IPS-15b (cell line): ENCODE results near the gene ABCA9.

ENCODE experiments used
- H3K27me3 ChIP-seq: one replicate; pipeline ENCODE4 v1.6.1; 2013; ENCODE audit warnings: low read length; ENCODE audit not compliant: control insufficient read depth, insufficient read depth
- H3K36me3 ChIP-seq: one replicate; pipeline ENCODE4 v1.6.1; 2013; ENCODE audit warnings: low read length; ENCODE audit not compliant: control insufficient read depth, insufficient read depth
- H3K4me1 ChIP-seq: one replicate; pipeline ENCODE4 v1.6.1; 2013; ENCODE audit warnings: mild to moderate bottlenecking, low read length; ENCODE audit not compliant: control insufficient read depth, insufficient read depth
- H3K4me3 ChIP-seq: one replicate; pipeline ENCODE4 v1.5.1; 2013; ENCODE audit warnings: low read depth, low read length
- H3K9ac ChIP-seq: one replicate; pipeline ENCODE4 v1.6.1; 2013; ENCODE audit warnings: low read depth, mild to moderate bottlenecking, low read length
- H3K9me3 ChIP-seq: one replicate; pipeline ENCODE4 v1.6.1; 2013; ENCODE audit warnings: mild to moderate bottlenecking, low read length; ENCODE audit not compliant: control insufficient read depth, insufficient read depth

Gene ABCA9, protein sequence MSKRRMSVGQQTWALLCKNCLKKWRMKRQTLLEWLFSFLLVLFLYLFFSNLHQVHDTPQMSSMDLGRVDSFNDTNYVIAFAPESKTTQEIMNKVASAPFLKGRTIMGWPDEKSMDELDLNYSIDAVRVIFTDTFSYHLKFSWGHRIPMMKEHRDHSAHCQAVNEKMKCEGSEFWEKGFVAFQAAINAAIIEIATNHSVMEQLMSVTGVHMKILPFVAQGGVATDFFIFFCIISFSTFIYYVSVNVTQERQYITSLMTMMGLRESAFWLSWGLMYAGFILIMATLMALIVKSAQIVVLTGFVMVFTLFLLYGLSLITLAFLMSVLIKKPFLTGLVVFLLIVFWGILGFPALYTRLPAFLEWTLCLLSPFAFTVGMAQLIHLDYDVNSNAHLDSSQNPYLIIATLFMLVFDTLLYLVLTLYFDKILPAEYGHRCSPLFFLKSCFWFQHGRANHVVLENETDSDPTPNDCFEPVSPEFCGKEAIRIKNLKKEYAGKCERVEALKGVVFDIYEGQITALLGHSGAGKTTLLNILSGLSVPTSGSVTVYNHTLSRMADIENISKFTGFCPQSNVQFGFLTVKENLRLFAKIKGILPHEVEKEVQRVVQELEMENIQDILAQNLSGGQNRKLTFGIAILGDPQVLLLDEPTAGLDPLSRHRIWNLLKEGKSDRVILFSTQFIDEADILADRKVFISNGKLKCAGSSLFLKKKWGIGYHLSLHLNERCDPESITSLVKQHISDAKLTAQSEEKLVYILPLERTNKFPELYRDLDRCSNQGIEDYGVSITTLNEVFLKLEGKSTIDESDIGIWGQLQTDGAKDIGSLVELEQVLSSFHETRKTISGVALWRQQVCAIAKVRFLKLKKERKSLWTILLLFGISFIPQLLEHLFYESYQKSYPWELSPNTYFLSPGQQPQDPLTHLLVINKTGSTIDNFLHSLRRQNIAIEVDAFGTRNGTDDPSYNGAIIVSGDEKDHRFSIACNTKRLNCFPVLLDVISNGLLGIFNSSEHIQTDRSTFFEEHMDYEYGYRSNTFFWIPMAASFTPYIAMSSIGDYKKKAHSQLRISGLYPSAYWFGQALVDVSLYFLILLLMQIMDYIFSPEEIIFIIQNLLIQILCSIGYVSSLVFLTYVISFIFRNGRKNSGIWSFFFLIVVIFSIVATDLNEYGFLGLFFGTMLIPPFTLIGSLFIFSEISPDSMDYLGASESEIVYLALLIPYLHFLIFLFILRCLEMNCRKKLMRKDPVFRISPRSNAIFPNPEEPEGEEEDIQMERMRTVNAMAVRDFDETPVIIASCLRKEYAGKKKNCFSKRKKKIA (N-terminal part only)

DNA sequence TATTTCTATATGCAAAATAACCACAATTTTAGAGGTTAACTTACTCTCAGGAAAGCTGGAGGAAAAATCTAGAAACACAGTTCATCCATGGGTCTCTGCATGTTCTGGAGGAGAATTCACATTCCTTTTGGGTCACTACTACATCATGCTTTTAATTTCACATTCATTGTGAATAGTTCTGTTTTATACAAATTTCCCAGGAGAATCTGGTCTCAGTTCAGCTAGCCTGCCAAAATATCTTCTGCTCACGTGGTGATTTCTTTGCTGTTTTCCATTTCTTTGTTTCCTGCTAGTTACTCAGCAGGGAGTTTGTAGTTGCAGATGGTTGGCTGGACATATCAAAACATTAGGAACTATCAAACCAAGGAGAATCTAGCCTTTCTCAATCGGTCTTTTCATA is at the start of gene ABCA9:
Gene ABCA9 (minus strand): TSS at position 106 of the 400 bp plus-strand sequence. CDS start 9,801 bp downstream, outside the sequence.
- Histone ChIP-seq H3K27me3 (no peaks in the 10 kb centered on the region), H3K4me3 (no peak within 1 kb of the TSS), H3K36me3 (no peaks in the 10 kb centered on the region), H3K9me3 (no peaks in the 10 kb centered on the region), H3K9ac (no peak within 1 kb of the TSS), H3K4me1 (no peaks in the 10 kb centered on the region)

DNA sequence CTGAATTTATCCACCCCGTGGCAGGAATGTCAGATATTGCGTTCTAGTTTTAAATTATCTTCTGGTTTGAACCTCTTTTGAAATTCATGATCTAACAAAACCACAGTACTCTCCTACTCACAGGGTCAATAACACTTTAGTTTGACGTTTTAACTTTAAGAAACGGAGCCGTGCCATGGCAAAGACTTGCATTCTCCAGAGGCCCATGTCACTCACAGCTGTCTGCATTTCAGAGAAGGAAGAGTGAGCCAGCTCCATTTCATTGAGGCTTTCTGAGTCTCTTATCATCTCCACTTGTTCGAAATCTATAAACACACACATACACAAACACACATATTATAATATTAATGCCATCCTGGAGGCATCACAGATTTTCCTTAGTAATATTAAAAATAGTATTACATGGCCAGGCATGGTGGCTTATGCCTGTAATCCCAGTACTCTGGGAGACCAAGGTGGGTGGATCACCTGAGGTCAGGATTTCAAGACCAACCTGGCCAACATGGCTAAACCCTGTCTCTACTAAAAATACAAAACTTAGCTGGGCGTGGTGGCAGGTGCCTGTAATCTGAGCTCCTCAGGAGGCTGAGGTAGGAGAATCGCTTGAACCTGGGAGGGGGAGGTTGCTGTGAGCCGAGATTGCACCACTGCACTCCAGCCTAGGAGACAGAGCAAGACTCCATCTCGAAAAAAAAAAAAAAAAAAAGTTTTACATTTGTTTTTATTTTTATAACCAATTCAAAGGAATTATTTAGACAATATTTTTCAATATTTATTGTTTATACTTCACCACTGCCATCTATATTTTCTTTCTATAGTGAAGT is 45.4 kb upstream of the ABCA9 start:
- Histone ChIP-seq H3K9me3 (no peaks in the 10 kb centered on the region), H3K36me3 (no peaks in the 10 kb centered on the region), H3K9ac (no peak overlapping the region), H3K4me1 (no peaks in the 10 kb centered on the region), H3K4me3 (no peak overlapping the region), H3K27me3 (no peaks in the 10 kb centered on the region)

DNA sequence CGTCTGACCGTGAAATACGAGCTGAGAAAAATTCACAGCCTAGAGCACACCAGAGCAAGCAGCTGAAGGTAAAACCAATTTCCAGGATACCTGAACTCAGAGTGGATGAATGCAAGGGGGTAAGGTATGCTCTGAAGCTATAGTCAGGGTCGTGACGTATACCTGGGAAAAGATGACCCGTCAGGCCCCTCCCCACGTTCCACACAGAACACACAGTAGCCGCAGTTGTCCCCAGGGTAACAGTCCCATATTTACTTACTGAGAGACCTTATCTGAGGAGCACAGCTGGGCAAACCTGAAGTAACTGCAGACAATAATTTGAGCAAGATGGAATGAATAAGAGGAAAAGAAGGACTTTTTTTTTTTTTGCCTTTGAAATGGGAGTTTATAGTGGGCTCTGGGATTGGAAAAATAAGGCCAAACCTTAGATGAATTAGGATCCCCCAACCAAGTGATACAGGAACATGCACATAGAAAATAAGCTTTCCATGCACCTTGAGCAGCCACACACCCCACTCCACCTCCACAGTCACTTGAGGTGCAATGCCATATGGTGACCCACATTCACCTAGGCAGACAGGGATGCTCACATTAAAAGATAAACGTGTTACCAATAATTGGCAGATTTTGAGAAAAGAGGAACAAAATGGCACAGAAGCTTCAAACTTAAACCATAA is 43.0 kb upstream of the ABCA9 start:
- Histone ChIP-seq H3K27me3 (no peaks in the 10 kb centered on the region), H3K4me3 (no peak overlapping the region), H3K4me1 (no peaks in the 10 kb centered on the region)

DNA sequence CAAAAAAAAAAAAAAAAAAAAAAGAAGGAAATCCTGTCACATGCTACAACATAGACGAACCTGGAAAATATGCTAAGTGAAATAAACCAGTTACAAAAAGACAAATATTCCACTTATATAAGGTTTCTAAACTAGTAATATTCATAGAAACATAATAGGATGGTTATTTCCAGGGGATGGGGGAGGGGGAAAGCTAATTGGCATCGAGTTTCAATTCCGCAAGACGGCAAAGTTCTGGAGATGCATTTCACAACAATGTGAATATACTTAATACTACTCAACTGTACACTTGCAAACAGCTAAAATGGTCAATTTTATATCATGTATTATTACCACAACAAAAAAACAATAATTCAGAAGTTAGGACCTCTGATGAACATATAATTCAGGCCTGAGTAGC is 37.9 kb upstream of the ABCA9 start:
- Histone ChIP-seq H3K36me3 (no peaks in the 10 kb centered on the region), H3K4me3 (no peak overlapping the region), H3K27me3 (no peaks in the 10 kb centered on the region), H3K9ac (no peak overlapping the region), H3K4me1 (no peaks in the 10 kb centered on the region), H3K9me3 (no peaks in the 10 kb centered on the region)

More for the DNA sequence above, 43.0 kb upstream of the ABCA9 start:
- Histone ChIP-seq H3K36me3 (no peaks in the 10 kb centered on the region), H3K9me3 (no peaks in the 10 kb centered on the region), H3K9ac (no peak overlapping the region)

DNA sequence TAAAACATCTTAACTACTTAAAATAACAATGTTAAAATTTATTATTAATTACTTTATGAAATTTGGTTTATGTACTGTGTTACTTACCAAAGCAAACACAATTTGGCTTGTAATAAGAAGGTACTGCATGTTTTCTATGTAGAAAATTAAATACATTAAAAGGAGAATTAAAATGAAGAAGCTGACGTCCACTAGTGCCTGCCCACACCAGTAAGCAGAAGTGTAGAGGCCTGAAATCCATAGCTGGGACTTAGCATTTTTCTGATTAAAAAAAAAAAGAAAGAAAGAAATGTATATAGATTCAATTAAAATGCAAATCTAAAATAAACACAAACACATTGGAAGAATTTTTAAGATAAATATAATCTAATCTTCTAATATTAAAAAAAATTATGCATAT is 35.8 kb upstream of the ABCA9 start:
- Histone ChIP-seq H3K9ac (no peak overlapping the region), H3K36me3 (no peaks in the 10 kb centered on the region), H3K4me3 (no peak overlapping the region), H3K27me3 (no peaks in the 10 kb centered on the region), H3K4me1 (no peaks in the 10 kb centered on the region), H3K9me3 (no peaks in the 10 kb centered on the region)

DNA sequence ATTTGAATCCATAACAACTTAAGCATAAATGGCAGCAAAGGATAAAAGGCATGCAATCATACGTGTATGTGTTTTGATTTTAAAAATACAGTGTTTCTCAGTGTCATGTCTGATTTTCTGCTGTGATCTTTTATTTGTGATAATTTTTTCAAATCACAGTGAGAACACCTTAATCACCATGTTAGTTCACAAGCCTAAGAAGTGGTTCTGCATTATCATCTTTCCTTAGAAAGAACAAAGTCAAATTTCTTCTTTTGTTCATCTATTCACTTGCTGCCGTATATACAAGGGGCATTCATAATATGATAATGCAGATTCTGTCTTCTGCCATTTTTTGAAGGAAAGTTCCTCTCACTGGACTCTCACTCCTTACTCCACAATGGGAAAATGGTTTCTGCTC is 33.3 kb upstream of the ABCA9 start:
- Histone ChIP-seq H3K9me3 (no peaks in the 10 kb centered on the region), H3K27me3 (no peaks in the 10 kb centered on the region), H3K4me3 (no peak overlapping the region), H3K4me1 (no peaks in the 10 kb centered on the region), H3K9ac (no peak overlapping the region), H3K36me3 (no peaks in the 10 kb centered on the region)

DNA sequence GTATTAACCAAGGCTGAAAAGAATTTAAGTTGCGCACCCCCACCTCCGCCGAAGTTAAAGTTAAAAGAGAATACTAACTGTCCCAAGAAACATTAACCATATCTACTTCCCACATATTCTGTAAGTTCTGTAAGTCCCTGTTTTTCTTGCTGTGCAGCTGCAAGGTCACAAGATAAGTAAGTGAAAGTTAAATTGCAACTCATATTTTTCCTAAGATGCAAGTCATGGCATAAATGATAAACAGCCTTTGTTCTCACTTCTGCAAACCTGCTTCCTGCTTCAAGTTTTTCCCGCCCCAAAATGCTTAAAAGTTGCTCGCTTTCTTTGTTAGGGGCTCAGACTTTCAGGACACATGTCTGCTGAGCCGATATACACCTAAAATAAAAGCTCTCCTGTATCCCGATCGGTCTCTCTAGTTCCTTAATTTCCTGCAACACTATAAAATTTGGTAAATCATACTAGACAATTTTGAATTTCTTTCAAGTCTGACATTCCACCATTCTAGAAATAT is 32.6 kb upstream of the ABCA9 start:
- no peaks in the 10 kb centered on the region for H3K9me3 ChIP-seq
- no peak overlapping the region for H3K4me3 ChIP-seq
- no peaks in the 10 kb centered on the region for H3K4me1 ChIP-seq
- H3K27me3 ChIP-seq = no peaks in the 10 kb centered on the region
- no peaks in the 10 kb centered on the region for H3K36me3 ChIP-seq
- H3K9ac ChIP-seq = no peak overlapping the region

DNA sequence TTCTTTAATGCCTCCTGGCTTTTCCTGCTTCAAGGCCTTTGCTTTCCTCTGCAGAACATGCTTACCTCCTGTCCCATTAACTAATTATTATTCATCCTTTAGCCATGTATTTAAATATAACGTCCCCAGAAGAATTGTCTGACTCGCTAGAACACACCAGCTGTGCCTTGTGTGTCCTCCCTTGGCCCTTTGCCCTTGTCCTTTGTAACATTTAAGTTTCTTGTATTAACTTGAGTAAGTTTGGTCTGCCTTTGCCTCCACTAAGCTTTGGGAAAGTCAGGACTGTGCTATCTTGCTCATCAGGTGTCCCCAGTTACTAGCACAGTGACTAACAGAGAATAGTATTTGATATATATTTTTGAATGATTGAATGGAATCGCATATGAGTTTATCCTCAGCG is 29.6 kb upstream of the ABCA9 start:
- no peaks in the 10 kb centered on the region for H3K36me3 ChIP-seq
- no peaks in the 10 kb centered on the region for H3K27me3 ChIP-seq
- H3K4me1 ChIP-seq = no peaks in the 10 kb centered on the region
- H3K9me3 ChIP-seq = no peaks in the 10 kb centered on the region
- H3K4me3 ChIP-seq = no peak overlapping the region
- no peak overlapping the region for H3K9ac ChIP-seq

DNA sequence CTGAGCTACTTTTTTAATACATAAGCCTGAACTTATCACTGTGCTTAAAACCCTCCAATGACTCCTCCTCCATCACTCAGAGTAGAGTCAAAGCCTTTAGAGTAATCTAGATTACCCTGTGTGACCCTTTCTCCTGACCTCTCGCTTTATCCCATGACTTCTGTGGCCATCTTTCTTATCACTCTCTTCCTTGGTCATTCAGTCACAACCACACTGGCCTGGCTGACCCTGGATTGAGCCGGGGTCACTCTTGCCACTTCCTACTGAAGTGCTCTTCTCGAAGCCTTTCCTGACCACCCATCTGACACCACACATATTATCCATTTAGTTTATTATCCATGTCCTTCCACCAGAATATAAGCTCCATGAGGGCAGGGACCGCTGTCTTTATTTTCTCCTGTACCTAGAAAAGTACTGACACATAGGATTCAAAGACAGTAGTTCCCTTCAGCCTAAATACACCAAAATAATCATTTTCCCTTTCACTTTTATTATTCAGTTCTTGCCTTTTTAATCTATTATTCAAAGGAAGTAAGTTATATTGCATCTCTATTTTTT is 28.0 kb upstream of the ABCA9 start:
- Histone ChIP-seq H3K36me3 (no peaks in the 10 kb centered on the region), H3K4me3 (no peak overlapping the region), H3K4me1 (no peaks in the 10 kb centered on the region), H3K27me3 (no peaks in the 10 kb centered on the region), H3K9ac (no peak overlapping the region), H3K9me3 (no peaks in the 10 kb centered on the region)

DNA sequence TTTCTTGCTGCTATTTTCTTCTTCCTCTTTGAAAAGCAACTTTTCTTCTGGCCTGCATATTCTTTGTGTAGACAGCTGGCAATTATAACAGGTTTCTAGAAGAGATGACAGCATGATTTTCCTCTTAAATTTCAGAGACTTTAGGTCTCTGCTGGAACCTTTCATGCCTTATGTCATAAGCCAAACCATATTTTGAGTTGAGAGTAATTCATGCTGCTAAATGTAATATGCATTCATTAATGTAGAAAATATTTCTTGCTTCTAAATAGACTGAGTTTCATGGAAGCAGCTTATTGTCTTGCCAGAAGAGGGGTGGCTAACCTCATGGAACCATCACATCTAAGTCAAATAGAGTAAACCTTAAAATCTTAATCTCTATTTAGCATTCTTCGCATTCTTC is 25.9 kb upstream of the ABCA9 start:
- H3K4me1 ChIP-seq = no peaks in the 10 kb centered on the region
- no peaks in the 10 kb centered on the region for H3K9me3 ChIP-seq
- H3K4me3 ChIP-seq = no peak overlapping the region
- H3K9ac ChIP-seq = no peak overlapping the region
- H3K36me3 ChIP-seq = no peaks in the 10 kb centered on the region
- no peaks in the 10 kb centered on the region for H3K27me3 ChIP-seq
